ENCODE results near the gene CCDC33. TPM values are rescaled to one million over a fixed set of nuclear protein-coding genes. Genes with fewer than 3 reads are reported as not detected.

Gene CCDC33
- total and polyA plus RNA-seq, 10 donors: 0.08 TPM; not detected in 9

DNA sequence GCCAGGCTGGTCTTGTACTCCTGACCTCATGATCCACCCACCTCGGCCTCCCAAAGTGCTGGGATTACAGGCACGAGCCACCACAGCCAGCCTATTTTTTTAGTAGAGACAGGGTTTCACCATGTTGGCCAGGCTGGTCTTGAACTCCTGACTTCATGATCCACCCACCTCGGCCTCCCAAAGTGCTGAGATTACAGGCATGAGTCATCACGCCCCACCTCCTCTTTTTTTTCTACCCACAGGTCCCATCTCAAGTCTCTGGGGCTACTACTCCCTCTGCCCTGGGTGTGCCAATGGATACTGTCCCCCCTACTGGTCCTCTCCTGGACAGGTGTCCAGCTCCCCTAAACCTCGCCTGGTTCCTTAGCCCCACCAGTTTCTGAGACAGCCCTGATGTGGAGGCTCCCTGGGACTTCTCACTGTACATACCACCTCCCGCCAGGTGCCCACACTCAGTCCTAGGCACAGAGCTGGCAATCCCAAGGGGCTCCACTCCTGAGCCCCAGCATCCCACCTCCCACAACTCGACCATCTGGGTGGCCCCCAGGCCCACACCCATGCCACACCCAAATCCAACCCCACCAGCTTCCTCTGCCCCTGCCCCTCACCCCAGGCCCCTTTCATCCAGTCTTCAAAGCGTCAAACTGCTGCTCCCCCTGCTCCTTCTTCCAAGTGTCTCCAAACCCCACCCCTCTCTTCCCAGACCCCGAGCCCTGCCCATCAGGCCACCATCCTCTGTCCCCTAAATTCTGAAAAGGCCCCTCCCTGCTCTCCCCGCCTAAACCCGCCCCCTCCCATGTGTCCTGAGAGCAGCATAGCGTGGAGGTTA, 144.4 kb downstream of the CCDC33 start:
- intact Hi-C loops (cut with DNase I; ENCODE audit: low total_unique reads): no loop called here
- Histone ChIP-seq H3K4me3 (no peak overlapping the region), H3K36me3 (no peaks in the 10 kb centered on the region), H3K27me3 (replicated peaks in 1 of 7) (no peaks in the 10 kb centered on the region), H3K9me3 (no peaks in the 10 kb centered on the region), H3K4me1 (peaks cover 35 to 49% (median 42%) of the 10 kb centered on the region in 6 donors), H3K27ac (no peak overlapping the region)
- WGBS, 5 donors: 74 to 89% (median 78%) methylated on average over 12 of the region's 12 CpGs
- peak; percentile 64 for DNase-seq
- TF ChIP-seq, protein P1, sequence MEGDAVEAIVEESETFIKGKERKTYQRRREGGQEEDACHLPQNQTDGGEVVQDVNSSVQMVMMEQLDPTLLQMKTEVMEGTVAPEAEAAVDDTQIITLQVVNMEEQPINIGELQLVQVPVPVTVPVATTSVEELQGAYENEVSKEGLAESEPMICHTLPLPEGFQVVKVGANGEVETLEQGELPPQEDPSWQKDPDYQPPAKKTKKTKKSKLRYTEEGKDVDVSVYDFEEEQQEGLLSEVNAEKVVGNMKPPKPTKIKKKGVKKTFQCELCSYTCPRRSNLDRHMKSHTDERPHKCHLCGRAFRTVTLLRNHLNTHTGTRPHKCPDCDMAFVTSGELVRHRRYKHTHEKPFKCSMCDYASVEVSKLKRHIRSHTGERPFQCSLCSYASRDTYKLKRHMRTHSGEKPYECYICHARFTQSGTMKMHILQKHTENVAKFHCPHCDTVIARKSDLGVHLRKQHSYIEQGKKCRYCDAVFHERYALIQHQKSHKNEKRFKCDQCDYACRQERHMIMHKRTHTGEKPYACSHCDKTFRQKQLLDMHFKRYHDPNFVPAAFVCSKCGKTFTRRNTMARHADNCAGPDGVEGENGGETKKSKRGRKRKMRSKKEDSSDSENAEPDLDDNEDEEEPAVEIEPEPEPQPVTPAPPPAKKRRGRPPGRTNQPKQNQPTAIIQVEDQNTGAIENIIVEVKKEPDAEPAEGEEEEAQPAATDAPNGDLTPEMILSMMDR (IDR thresholded peaks at IDR 0.05 in 8 of 11, conservative IDR thresholded peaks at IDR 0.05 in 3 of 11): no peak
- TF ChIP-seq POLR2AphosphoS5 (IDR thresholded peaks at IDR 0.05) (no peak), POLR2A (IDR thresholded peaks at IDR 0.05) (no peak)

DNA sequence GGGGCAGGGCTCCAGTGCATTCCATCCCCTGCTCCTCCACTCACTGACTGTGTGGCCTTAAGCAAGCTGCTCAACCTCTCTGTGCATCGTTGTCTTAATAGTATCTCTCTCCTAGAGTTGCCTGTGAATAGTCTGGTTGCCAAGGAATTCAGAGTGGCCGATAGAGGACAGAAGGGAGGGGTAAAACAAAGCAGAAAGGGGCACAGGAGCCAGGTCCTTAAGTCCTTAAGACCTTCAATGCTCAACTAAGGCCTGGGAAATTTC, 145.0 kb downstream of the CCDC33 start:
- H3K27me3 ChIP-seq (replicated peaks in 1 of 7): no peaks in the 10 kb centered on the region
- H3K27ac ChIP-seq: no peak overlapping the region
- H3K36me3 ChIP-seq: no peaks in the 10 kb centered on the region
- intact Hi-C loops (cut with DNase I; ENCODE audit: low total_unique reads): no loop called here
- WGBS, 5 donors: 78 to 92% (median 84%) methylated on average over 2 of the region's 2 CpGs
- no peak for DNase-seq
- H3K9me3 ChIP-seq: no peaks in the 10 kb centered on the region
- H3K4me1 ChIP-seq: peaks cover 41 to 54% (median 47%) of the 10 kb centered on the region in 6 donors
- no peak overlapping the region for H3K4me3 ChIP-seq
- TF ChIP-seq, protein P1 (IDR thresholded peaks at IDR 0.05 in 8 of 11, conservative IDR thresholded peaks at IDR 0.05 in 3 of 11): no peak
- TF ChIP-seq POLR2AphosphoS5 (IDR thresholded peaks at IDR 0.05) (no peak), POLR2A (IDR thresholded peaks at IDR 0.05) (no peak)

- no peaks in the 10 kb centered on the region for H3K27me3 ChIP-seq (replicated peaks in 1 of 7)
- H3K4me3 ChIP-seq: no peak overlapping the region
- no peaks in the 10 kb centered on the region for H3K36me3 ChIP-seq
- DNase-seq: peak; percentile 73
- no peaks in the 10 kb centered on the region for H3K9me3 ChIP-seq
- intact Hi-C loops (cut with DNase I; ENCODE audit: low total_unique reads): no loop called here
- H3K27ac ChIP-seq: no peak overlapping the region
- 57 to 95% (median 94%) methylated on average over 3 to 5 of the region's 5 CpGs for WGBS, 5 donors
- TF ChIP-seq POLR2A (IDR thresholded peaks at IDR 0.05) (no peak), POLR2AphosphoS5 (IDR thresholded peaks at IDR 0.05) (no peak)
- TF ChIP-seq, protein P1 (IDR thresholded peaks at IDR 0.05 in 8 of 11, conservative IDR thresholded peaks at IDR 0.05 in 3 of 11): no peak
- peaks cover 44 to 58% (median 50%) of the 10 kb centered on the region in 6 donors for H3K4me1 ChIP-seq
These were observed 145.4 kb downstream of the CCDC33 start for GRCh38 chr15:74381481-74381880.

- Histone ChIP-seq H3K4me3 (no peak overlapping the region), H3K27me3 (replicated peaks in 1 of 7) (no peaks in the 10 kb centered on the region), H3K4me1 (peaks cover 49 to 65% (median 57%) of the 10 kb centered on the region in 6 donors), H3K27ac (peak overlapping the region in 1 of 8 donors; percentile 88), H3K36me3 (no peaks in the 10 kb centered on the region), H3K9me3 (no peaks in the 10 kb centered on the region)
- TF ChIP-seq, protein P1 (IDR thresholded peaks at IDR 0.05 in 8 of 11, conservative IDR thresholded peaks at IDR 0.05 in 3 of 11): peak; percentile 92 to 99 (median 97)
- TF ChIP-seq POLR2AphosphoS5 (IDR thresholded peaks at IDR 0.05) (peak; percentile 35 to 70 (median 65)), POLR2A (IDR thresholded peaks at IDR 0.05) (no peak)
- 37 to 44% (median 41%) methylated on average over 11 to 13 of the region's 13 CpGs for WGBS, 5 donors
- DNase-seq: peak; percentile 96
- intact Hi-C loops (cut with DNase I; ENCODE audit: low total_unique reads): loop anchor here (2.0 kb wide), 1 partner anchor 57 kb away; no protein-coding TSS in a partner anchor
These were observed 146.1 kb downstream of the CCDC33 start for GRCh38 chr15:74382004-74382816.

Data from spleen (tissue), 11 donors.